ENCODE measurements around the gene INO80.

INO80 gene

DNA sequence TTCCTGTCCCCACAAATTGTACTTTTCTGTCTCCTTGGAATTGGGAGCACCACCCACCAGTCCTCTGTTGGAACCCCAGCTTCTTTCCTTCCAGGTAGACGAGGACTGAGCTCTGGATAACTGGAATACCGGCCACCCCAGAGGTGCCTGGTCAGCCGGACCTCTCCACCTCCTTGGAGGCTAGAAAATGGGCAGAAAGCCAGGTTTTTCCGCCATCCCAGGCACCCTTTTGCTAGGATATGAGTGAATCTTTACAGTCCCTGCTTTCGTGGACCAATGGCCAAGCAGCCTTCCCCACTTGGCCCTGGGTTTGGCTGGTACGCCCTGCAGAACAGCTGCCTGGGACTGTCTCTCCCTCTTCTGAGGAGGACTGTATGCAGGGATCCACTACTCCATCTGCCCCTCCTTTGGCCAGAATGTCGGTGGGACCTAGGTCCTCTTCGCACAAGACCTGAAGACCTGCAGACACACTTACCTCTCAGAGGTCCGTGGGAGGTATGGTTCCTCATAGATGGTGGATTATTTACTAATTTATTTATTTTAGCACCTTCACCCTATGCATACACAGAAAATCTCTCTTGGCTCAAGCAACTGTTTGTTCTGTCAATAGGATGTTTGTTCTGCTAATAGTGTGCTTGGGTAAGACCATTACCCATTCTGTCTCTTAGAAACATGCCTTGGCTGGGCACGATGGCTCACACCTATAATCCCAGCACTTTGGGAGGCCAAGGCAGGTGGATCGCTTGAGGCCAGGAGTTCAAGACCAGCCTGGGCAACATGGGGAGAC is 171.4 kb downstream of the INO80 start:
- DNase-seq (ENCODE audit: low read depth): no peak
- no peak overlapping the region for H3K4me3 ChIP-seq (ENCODE audit: low read depth, low read length)
- in situ Hi-C loops (cut with HindIII; ENCODE audit: low sequenced_read_pairs): no loop called here
- TF ChIP-seq CTCF (IDR thresholded peaks at IDR 0.05; ENCODE audit: low read depth, low read length, missing control alignments): no peak

GRCh38 chr15:40943764-40944365 is 172.2 kb downstream of the INO80 start:
- TF ChIP-seq CTCF (IDR thresholded peaks at IDR 0.05; ENCODE audit: low read depth, low read length, missing control alignments): no peak
- no peak overlapping the region for H3K4me3 ChIP-seq (ENCODE audit: low read depth, low read length)
- DNase-seq (ENCODE audit: low read depth): no peak
- in situ Hi-C loops (cut with HindIII; ENCODE audit: low sequenced_read_pairs): no loop called here

DNA sequence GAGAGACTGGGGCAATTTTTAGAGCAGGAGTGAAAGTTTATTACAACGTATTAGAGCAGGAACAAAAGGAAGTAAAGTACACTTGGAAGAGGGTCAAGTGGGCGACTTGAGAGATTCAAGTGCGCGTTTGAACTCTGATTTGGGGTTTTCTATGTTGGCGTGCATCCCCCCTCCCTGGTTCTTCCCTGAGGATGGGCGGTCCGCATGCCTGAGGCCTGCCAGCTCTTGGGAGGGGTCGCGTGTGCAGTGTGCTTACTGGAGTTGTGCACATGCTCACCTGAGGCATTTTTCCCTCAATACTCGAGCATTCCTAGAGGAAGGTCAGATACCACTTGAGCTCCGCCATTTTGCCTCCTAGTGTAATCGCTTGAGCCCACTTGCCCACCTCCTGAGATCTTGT is 173.2 kb downstream of the INO80 start:
- DNase-seq (ENCODE audit: low read depth): no peak
- H3K4me3 ChIP-seq (ENCODE audit: low read depth, low read length): no peak overlapping the region
- no peak for TF ChIP-seq CTCF (IDR thresholded peaks at IDR 0.05; ENCODE audit: low read depth, low read length, missing control alignments)
- in situ Hi-C loops (cut with HindIII; ENCODE audit: low sequenced_read_pairs): no loop called here

DNA sequence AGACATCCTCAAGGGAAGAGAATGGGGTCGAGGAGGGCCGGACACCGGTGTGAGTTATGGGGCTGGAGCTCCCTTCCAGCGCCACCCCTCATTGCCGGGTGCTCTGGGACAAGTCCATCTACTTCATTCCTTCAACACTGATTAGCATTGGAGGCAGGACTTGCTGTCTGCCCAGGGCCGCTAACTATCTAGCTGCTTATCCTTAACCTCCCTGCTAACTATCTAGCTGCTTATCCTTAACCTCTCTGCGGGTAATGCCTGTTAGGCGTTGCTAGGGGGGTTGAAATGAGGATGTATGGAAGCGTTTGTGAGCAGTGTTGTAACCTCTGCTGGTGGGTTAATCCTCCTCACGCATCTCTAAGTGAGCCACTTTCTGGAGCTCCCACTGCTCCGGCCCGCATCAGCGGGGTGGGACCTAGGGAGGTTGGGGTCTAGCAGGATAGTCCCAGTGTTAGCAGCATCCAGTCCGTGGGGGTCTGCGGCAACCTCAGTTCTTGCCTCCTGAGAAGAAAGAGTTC is 173.7 kb downstream of the INO80 start:
- in situ Hi-C loops (cut with HindIII; ENCODE audit: low sequenced_read_pairs): no loop called here
- no peak for TF ChIP-seq CTCF (IDR thresholded peaks at IDR 0.05; ENCODE audit: low read depth, low read length, missing control alignments)
- H3K4me3 ChIP-seq (ENCODE audit: low read depth, low read length): peak overlapping the region; percentile 44
- DNase-seq (ENCODE audit: low read depth): no peak

GRCh38 chr15:40941528-40942336 is 174.3 kb downstream of the INO80 start:
- peak; percentile 13 for DNase-seq (ENCODE audit: low read depth)
- peak overlapping the region; percentile 44 for H3K4me3 ChIP-seq (ENCODE audit: low read depth, low read length)
- peak; percentile 23 for TF ChIP-seq CTCF (IDR thresholded peaks at IDR 0.05; ENCODE audit: low read depth, low read length, missing control alignments)
- in situ Hi-C loops (cut with HindIII; ENCODE audit: low sequenced_read_pairs): no loop called here

DNA sequence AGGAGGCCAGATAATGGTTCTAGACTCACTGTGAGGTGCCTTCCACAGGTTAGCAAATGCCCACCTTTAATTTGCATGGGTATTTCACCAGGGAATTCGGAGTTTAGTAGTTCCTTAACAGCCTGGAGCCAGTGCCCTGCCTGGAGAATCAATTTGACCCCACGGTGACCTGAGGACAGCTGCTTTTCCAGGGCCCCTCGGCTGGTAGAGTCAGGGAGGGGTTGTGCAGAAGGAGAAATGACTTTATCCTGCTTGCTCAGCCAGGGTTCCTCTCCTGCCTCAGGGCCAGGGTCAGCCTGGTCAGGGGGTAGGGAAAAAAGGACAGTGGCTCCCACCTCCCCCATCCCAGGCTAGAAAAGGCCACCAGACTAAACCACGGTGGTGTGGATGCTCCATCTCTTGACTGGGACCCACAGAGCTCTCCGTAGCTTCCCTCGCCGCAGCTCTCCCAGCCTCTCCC is 175.0 kb downstream of the INO80 start:
- in situ Hi-C loops (cut with HindIII; ENCODE audit: low sequenced_read_pairs): no loop called here
- DNase-seq (ENCODE audit: low read depth): no peak
- peak overlapping the region; percentile 44 for H3K4me3 ChIP-seq (ENCODE audit: low read depth, low read length)
- no peak for TF ChIP-seq CTCF (IDR thresholded peaks at IDR 0.05; ENCODE audit: low read depth, low read length, missing control alignments)

All from astrocyte of the cerebellum (primary cell).